ENCODE data around the gene GJA3.
"Not testable (repeated sequence)": the region's sequence is repeated elsewhere in the genome, so short reads cannot be mapped to it uniquely, and the experiment has no call there.

GJA3 gene

DNA sequence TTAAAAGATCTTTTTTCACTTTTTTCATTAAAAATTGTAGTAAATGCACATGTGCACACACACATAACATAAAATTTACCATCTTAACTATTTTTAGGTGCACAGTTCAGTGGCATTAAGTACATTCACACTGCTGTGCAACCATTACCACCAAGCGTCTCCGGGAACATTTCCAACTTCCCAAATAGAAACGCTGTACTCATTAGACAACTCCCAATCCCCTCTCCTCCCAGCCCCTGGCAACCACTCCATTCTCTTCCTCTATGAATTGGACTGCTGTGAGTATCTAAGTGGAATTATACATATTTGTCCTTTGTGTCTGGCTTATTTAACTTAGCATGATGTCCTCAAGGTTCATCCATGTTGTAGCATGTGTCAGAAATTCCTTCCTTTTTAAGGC is 20.3 kb upstream of the GJA3 start:
- DNase-seq = no peak

DNA sequence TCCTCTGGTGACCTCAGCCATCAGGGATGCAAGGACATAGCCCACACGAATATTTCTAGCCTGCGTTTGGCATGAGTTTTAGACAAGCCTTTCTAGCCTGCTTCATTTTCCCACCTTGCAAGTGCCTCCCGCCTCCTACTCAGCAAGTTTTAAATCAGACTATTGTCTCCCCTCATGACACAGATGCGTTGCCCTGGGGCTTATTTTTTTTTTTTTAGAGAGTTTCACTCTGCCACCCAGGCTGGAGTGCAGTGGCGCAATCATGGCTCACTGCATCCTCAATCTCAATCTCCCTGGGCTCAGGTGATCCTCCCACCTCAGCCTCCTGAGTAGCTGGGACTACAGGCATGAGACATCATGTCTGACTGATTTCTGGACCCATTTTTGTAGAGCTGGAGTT is 17.3 kb upstream of the GJA3 start:
- no peak for DNase-seq

GRCh38 chr13:20177049-20177831 is 16.4 kb upstream of the GJA3 start:
- no peak for DNase-seq

GRCh38 chr13:20175907-20176652 is 15.2 kb upstream of the GJA3 start:
- no peak for DNase-seq

GRCh38 chr13:20175406-20175794 is 14.5 kb upstream of the GJA3 start:
- no peak for DNase-seq

GRCh38 chr13:20174656-20175405 is 14.0 kb upstream of the GJA3 start:
- DNase-seq = peak; percentile 30

DNA sequence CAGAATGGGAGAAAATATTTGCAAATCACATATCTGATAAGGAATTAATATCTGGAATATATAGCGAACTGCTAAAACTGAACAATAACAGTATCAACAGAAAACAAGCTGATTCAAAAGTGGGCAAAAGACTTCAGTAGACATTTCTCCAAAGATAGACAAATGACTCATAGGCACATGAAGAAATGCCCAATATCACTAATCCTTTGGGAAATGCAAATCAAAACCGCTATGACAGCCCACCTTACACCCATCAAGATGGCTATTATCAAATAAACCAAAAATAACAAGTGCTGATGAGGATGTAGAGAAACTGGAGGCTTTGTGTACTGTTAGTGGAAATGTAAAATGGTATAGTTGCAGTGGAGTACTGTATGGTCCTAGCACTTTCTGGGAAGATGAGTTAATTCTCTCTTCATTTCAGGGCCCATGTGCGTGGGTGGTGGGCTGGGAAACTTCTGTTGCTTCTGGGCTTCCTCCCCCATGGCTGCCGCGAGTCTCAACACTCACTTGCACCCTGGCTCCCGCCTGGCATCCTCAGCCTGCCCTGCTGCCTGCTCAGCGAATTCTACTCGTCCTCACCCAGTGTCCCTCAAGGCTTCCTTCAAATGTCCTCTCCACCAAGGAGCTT is 12.4 kb upstream of the GJA3 start:
- DNase-seq = no peak

DNA sequence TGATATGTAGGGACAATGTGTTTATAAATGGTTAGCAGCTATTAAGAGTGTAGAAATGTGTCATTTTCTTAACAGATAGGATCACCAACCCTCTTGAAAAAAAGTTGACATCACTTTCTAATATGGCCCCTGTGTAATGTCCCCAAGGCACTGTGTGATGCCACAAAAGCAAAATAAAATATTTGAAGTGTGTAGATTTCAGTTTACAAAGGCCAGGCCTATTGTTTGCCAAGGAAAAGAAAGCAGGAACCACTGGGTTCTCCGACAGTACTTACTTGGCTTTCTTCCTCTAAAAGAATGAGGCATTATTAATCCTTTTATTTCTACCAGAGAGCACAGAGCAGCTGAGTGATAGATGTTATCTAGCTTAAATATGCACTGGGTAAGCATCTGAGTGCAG is 10.5 kb upstream of the GJA3 start:
- no peak for DNase-seq

- no peak for DNase-seq
Observed at GRCh38 chr13:20170921-20171320, 10.1 kb upstream of the GJA3 start.

DNA sequence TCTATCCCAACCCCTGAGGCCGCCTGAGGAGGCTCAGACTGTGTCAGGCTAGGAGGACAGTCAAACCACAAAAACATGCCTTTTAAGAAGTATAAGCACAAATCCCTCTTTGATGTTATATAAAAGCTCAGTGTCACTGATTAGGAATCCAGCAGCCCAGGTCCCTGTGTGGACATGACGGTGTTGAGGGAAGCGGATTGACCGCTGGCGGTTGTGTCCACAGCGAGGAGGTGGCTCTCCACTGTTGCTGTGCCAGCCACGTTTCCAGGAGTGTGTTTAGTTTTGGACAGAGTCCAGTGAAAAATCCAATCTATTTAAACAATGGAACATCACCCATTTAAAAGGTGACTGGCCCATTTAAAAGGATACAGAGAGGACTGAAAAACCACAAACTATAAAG is 7.5 kb upstream of the GJA3 start:
- no peak for DNase-seq

- no peak for DNase-seq
Observed at GRCh38 chr13:20165417-20166257, 4.8 kb upstream of the GJA3 start.

GRCh38 chr13:20161951-20162300 is 1.1 kb upstream of the GJA3 start:
- DNase-seq = peak; percentile 40

GRCh38 chr13:20161275-20161950 is 561 bp upstream of the GJA3 start:
- peak; percentile 46 for DNase-seq

- peak; percentile 54 for DNase-seq
Observed at GRCh38 chr13:20159646-20160305, 1.1 kb downstream of the GJA3 start.

DNA sequence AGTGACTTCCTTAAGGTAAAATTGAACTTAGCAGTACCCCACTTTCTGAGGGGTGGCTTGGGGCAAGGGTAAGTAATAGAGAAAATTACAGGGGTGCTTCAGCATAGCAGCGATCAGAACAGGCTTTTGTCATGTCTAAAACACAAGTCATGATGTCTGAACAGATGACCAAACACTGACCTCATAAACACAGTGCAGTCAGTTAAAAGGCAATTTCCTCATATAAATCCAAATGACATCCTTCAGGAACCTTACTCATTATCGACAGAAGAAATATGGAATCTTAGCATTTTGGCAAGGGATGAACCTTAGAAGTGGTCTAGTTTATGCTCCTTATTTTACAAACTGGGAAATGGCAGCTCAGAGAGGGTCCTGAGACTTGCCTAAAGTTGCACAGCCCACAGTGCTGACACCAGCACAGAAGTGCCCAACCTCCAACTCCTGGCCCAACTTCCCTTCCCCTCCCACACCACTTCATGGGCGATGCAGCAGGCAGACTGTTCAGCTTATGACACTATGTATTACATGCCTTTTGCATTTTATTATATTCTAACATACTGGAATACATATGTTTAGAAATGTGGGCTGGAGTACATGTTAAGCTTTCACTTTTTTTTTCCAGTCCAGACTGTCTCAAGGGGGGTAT is 3.6 kb downstream of the GJA3 start:
- DNase-seq = no peak

DNA sequence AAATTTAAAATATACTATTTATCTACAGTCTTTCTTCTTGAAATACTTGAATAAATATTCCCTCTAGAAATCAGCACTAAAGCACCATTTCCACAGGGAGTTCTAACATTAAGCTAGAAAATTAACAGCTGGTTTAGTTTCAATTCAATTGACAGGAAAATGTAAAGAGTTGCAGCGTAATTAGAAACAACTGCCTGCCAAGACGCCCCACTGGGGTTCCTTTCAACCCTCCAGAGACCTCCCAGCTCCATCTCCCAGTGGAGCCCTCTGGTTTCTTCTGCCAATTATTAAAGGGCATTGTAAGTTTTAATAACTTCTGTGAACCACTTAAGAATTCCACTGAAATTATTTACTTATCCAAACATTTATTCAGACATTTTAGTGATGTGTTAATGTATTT is 4.2 kb downstream of the GJA3 start:
- DNase-seq = no peak

GRCh38 chr13:20153290-20153689 is 7.6 kb downstream of the GJA3 start:
- DNase-seq = not testable (repeated sequence)

DNA sequence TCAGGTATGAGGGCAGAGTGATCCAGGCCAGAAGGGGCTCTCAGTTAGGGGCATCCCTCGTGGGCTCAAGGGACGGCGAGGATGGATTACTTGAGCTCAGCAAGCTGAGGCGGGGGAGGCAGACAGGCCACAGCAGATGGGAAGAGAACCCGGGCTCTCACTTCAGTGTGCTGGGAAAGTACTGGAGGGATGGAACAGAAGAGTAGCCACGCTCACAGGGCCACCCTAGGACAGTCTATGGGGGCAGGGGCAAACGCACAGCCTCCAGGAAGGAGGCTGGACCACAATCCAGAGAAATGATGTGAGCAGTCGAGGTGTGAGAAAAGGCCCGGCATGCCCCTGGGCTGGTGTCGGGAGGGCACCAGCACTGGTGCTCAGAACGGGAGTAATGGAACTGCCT is 9.2 kb downstream of the GJA3 start:
- no peak for DNase-seq

DNA sequence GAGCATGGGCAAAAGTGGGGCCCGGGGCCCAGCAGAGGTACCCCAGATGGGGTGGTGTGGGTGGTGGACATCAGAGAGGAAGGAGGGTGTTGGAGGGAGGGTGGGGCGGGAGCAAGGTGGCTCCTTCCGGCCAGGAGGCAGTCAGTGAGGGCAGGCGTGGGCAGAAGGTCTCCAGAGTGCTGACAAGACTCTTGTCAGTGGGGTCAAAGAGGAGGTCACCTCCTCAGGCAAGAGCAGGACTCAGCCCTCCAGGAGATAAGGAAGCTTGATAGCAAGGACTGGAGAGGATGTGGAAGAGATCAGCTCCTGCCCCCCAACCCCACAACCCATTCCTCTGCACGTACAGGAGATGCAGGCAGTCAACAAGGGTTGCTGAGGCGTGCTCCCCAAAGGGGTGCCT is 9.8 kb downstream of the GJA3 start:
- DNase-seq = no peak

DNA sequence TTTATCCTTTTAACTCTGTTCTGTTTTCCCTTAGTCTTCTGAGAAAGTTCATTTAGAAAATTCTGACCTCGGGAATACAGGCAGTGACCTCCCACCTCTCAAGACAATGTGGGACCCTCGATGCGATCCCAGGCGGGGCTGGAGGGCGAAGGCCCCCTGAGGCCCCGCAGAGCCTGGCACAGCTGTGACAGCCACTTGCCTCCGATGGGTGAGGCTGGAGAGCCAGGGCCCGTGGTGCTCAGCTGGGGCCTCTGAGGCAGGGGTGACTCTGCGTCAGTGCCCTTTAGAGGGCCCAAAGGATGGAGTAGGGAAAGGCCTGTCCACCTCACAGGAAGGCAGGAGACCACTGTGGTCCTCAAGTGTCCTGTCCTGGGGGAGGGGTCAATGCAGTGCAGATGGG is 10.3 kb downstream of the GJA3 start:
- DNase-seq = no peak

- no peak for DNase-seq
Observed at GRCh38 chr13:20149762-20150161, 11.1 kb downstream of the GJA3 start.
